Left ventricle myocardium inferior (tissue), 1 donor: Measurements from ENCODE around the gene RLF. TPM values are rescaled to one million over a fixed set of nuclear protein-coding genes. Genes with fewer than 3 reads are reported as not detected.

Experiments
- DNase-seq: peaks from one replicate; pipeline ENCODE4 v3.0.0-alpha.2; 2020
- H3K27ac ChIP-seq: fragments of 200-600 bp; replicated peaks from 2 replicates; pipeline ENCODE4 v1.8.0; 2021
- H3K27me3 ChIP-seq: fragments of 200-600 bp; 2 replicates; pipeline ENCODE4 v1.8.0; 2021; ENCODE audit warnings: low read depth
- H3K36me3 ChIP-seq: fragments of 200-600 bp; 2 replicates; pipeline ENCODE4 v1.8.0; 2021
- H3K4me1 ChIP-seq: fragments of 200-600 bp; 2 replicates; pipeline ENCODE4 v1.8.0; 2021
- H3K4me3 ChIP-seq: fragments of 200-600 bp; 2 replicates; pipeline ENCODE4 v1.8.0; 2021; ENCODE audit warnings: mild to moderate bottlenecking, moderate library complexity
- H3K9me3 ChIP-seq: fragments of 200-600 bp; replicated peaks from 2 replicates; pipeline ENCODE4 v1.8.0; 2021
- CTCF ChIP-seq: fragments of 200-600 bp; IDR thresholded peaks from 2 replicates; pipeline ENCODE4 v1.8.0; 2021; ENCODE audit warnings: antibody characterized with exemption, mild to moderate bottlenecking, borderline replicate concordance
- intact Hi-C: fragments of 100-400 bp; cut with micrococcal nuclease; formaldehyde crosslinking; loops from one replicate; pipeline ENCODE4 v1.11.0; 2022
- total RNA-seq: library from RNA; stranded (reverse); fragmentation: NEBNext Ultra II Directional; extraction: Animal tissue kit (Norgen Biotek cat#: 25700); gene quantifications from one replicate; pipeline ENCODE4 v1.2.1, GENCODE V29; 2021
- donor health status: DM: no; HTN: yes; CAD: no; lungs with severe emphysema.

Gene RLF
- total RNA-seq, 1 donor from 2014 or later = 13.2 TPM

DNA sequence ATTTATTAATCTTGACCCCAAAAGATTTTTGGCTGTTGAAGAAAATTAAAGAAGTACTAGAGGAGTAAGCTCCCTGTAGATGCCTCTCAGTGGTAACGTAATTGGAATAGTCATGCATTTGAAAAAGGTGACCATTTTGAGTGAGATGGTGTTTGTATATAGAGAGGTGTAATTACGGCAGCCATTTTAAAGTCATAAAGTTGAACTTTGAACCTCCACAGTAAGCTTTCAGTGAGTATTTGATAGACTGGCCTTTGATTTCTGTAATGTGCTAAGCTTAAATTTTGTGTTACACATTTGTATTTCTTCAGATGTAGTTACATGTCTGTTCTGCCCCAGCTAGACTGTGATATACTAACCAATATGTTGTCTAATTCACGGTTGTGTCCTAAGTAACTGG lies 65.0 kb downstream of the RLF start:
- Histone ChIP-seq H3K4me3 (no peak overlapping the region), H3K27me3 (no peaks in the 10 kb centered on the region), H3K9me3 (no peaks in the 10 kb centered on the region), H3K27ac (no peak overlapping the region), H3K36me3 (peaks cover 40% of the 10 kb centered on the region), H3K4me1 (no peaks in the 10 kb centered on the region)
- intact Hi-C loops = no loop called here
- DNase-seq = no peak
- no peak for TF ChIP-seq CTCF

DNA sequence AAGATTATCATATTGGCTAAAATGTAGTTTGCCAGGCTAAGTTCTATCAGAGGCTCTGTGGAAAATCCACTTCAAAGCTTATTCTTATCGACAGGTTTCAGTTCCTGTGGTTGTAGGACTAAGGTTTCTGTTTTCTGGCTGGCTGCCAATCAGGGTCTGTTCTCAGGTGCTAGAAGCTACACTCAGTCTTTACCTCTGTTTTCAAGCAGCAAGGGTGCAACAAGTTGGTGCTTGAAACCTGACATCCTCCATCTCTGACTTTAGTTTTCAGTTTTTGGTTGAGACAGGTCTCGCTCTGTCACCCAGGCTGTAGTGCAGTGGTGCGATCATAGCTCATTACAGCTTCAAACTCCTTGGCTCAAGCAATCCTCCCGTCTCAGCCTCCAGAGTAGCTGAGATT lies 71.3 kb downstream of the RLF start:
- Histone ChIP-seq H3K9me3 (no peaks in the 10 kb centered on the region), H3K27me3 (no peaks in the 10 kb centered on the region), H3K4me3 (no peak overlapping the region), H3K4me1 (no peaks in the 10 kb centered on the region), H3K36me3 (peaks cover 75% of the 10 kb centered on the region), H3K27ac (no peak overlapping the region)
- DNase-seq = no peak
- intact Hi-C loops = no loop called here
- TF ChIP-seq CTCF = no peak

GRCh38 chr1:40239626-40240025 lies 78.4 kb downstream of the RLF start:
- peaks cover 14% of the 10 kb centered on the region for H3K4me1 ChIP-seq
- intact Hi-C loops = no loop called here
- H3K36me3 ChIP-seq = peaks cover 34% of the 10 kb centered on the region
- no peaks in the 10 kb centered on the region for H3K9me3 ChIP-seq
- DNase-seq = no peak
- H3K4me3 ChIP-seq = no peak overlapping the region
- H3K27me3 ChIP-seq = no peaks in the 10 kb centered on the region
- no peak for TF ChIP-seq CTCF
- H3K27ac ChIP-seq = no peak overlapping the region

GRCh38 chr1:40240390-40240789 lies 79.2 kb downstream of the RLF start:
- no peak for DNase-seq
- Histone ChIP-seq H3K27me3 (no peaks in the 10 kb centered on the region), H3K4me3 (no peak overlapping the region), H3K4me1 (peaks cover 16% of the 10 kb centered on the region), H3K9me3 (no peaks in the 10 kb centered on the region), H3K36me3 (peaks cover 29% of the 10 kb centered on the region), H3K27ac (no peak overlapping the region)
- TF ChIP-seq CTCF = no peak
- intact Hi-C loops = no loop called here

DNA sequence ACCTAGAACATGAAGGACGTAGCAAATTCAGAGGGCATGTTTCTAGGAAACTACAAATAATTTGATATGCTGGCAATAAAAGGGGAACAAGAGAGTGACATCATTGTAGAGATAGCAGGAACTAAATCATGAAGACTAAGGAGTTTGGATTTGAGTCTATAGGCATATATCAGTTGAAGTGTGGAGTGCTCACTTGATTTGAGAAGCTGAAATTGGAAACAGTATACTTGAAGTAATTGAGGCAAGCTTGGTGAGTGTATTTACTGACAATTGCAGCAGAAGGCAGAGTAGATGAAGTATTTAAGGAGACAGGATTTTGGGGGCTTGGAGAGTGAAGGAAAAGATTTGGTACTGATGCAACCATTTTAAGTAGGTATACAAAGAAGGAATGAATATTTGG lies 80.2 kb downstream of the RLF start:
- no peak overlapping the region for H3K4me3 ChIP-seq
- H3K27ac ChIP-seq = no peak overlapping the region
- intact Hi-C loops = no loop called here
- H3K36me3 ChIP-seq = peaks cover 19% of the 10 kb centered on the region
- peaks cover 16% of the 10 kb centered on the region for H3K4me1 ChIP-seq
- H3K27me3 ChIP-seq = no peaks in the 10 kb centered on the region
- TF ChIP-seq CTCF = no peak
- no peak for DNase-seq
- H3K9me3 ChIP-seq = no peaks in the 10 kb centered on the region

DNA sequence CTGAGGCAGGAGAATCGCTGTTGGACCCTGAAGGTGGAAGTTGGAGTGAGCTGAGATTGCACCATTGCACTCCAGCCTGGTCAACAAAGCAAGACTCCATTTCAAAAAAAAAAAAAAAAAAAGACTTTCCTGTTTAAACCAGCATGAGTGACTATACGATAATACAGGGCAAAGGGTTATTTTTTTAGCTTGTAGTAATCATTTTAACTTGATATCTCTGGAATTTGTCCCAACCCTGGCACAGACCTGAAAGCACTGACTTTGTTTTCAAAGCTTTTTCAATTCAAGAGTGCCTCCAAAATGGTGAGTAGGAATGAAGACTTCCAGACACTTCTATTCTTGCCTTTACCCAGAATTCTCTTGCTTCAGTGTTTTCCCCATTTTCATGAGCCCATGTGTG lies 82.2 kb downstream of the RLF start:
- intact Hi-C loops = no loop called here
- no peaks in the 10 kb centered on the region for H3K9me3 ChIP-seq
- no peaks in the 10 kb centered on the region for H3K27me3 ChIP-seq
- TF ChIP-seq CTCF = no peak
- H3K4me1 ChIP-seq = peaks cover 16% of the 10 kb centered on the region
- H3K4me3 ChIP-seq = no peak overlapping the region
- H3K27ac ChIP-seq = no peak overlapping the region
- no peaks in the 10 kb centered on the region for H3K36me3 ChIP-seq
- no peak for DNase-seq
